Upper lobe of left lung (tissue), 4 donors: ENCODE data around the gene FAM193B.

Experiments used
- CTCF ChIP-seq, 6 experiments: fragments of 450-650 bp in 4 of 6; fragments of 200-600 bp in 2 of 6; sonication (generic) in 2 of 6; IDR thresholded peaks; one replicate each; pipeline ENCODE4 v1.5.1; 2016 to 2019; ENCODE audit warnings: antibody characterized with exemption in 6 of 6
- POLR2AphosphoS5 ChIP-seq, 2 donors: sonication (generic); formaldehyde crosslinking; IDR thresholded peaks; one replicate each; pipeline ENCODE4 v1.5.1; 2017; ENCODE audit warnings: antibody characterized with exemption in 2 of 2

GRCh38 chr5:177473443-177474001, 80.8 kb downstream of the FAM193B start, which contains the start of gene DBN1:
- no peak for TF ChIP-seq CTCF (IDR thresholded peaks at IDR 0.05)
- no peak for TF ChIP-seq POLR2AphosphoS5 (IDR thresholded peaks at IDR 0.05)
